ENCODE measurements around the gene CD79A. TPM values are rescaled to one million over a fixed set of nuclear protein-coding genes. Genes with fewer than 3 reads are reported as not detected.

CD79A gene
- total RNA-seq, 1 donor: 0.09 TPM

DNA sequence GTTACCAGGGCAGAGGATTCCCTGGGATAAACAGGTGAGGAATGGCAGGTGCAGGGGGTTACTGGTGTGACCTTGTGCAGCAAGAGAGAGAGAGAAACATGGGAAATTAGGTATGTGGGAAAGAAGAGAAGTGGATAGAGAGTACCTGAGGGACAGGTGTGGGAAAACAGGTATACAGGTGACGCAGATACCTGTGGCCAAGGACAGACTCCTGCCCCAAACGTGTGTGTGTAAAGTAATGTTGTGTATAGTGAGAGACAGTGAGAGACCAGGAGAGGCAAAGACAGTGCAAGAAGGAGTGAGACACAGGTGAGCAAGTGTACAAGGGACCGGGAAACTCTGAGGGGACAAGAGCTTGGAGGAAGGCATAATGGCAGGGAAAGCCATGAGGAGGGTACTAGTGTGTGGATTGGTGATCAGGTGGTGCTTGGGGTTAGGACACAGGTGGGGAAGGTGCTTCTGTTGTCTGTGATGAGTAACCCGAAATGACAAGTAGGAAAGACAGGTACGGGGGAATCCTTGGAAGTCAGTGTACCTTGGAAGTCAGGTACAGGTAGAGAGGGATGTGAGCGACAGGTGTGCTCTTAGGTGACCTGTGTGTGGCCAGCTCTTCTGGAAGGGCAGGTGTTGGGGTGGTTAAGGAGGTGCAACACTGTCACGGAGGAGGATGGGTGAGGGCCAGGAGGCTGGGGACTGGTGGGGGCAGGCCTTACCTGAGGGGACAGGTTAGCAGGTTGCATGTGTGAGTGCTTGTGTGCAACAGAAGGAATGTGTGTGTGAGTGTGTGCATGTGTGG lies 48.3 kb downstream of the CD79A start:
- no peak for DNase-seq (ENCODE audit: low read depth)
- H3K4me3 ChIP-seq (ENCODE audit: low read depth, low read length): no peak overlapping the region
- TF ChIP-seq, protein P1, sequence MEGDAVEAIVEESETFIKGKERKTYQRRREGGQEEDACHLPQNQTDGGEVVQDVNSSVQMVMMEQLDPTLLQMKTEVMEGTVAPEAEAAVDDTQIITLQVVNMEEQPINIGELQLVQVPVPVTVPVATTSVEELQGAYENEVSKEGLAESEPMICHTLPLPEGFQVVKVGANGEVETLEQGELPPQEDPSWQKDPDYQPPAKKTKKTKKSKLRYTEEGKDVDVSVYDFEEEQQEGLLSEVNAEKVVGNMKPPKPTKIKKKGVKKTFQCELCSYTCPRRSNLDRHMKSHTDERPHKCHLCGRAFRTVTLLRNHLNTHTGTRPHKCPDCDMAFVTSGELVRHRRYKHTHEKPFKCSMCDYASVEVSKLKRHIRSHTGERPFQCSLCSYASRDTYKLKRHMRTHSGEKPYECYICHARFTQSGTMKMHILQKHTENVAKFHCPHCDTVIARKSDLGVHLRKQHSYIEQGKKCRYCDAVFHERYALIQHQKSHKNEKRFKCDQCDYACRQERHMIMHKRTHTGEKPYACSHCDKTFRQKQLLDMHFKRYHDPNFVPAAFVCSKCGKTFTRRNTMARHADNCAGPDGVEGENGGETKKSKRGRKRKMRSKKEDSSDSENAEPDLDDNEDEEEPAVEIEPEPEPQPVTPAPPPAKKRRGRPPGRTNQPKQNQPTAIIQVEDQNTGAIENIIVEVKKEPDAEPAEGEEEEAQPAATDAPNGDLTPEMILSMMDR (IDR thresholded peaks at IDR 0.05; ENCODE audit: insufficient read depth, low read length): no peak

DNA sequence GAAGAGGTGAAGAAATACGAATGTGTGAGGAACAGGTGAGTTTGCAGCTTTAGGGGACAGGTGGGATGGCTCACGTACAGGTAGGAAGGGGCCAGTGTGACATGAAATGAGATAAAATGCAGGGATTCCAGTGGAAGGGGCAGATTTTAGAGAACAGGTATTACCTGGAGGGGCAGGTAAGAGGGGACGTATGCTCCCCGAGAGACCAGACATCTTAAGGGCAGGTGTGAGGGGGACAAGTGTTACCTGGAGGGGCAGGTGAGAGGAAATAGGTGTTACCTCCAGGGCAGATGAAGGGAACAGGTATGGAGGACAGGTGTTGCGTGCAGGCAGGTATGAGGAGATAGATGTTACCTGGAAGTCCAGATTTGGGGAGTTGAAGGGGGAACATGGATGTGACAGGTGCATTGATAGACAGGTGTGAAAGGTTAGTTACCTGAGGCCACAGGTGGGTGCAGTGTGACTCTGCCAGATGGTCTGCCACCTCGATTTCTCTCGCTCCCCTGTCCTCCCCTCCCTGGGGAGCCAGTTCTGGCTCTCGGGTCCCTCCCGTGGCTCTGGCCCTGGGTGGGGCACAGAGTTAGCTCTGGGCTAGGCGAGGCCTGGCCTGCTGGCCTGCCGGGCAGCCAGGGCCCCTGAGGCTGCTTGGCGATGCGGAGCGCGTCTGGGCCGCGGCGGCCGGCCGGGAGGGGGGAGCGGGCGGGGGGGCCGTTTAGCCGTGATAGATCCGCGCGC lies 49.1 kb downstream of the CD79A start:
- TF ChIP-seq, protein P1 (IDR thresholded peaks at IDR 0.05; ENCODE audit: insufficient read depth, low read length): no peak

DNA sequence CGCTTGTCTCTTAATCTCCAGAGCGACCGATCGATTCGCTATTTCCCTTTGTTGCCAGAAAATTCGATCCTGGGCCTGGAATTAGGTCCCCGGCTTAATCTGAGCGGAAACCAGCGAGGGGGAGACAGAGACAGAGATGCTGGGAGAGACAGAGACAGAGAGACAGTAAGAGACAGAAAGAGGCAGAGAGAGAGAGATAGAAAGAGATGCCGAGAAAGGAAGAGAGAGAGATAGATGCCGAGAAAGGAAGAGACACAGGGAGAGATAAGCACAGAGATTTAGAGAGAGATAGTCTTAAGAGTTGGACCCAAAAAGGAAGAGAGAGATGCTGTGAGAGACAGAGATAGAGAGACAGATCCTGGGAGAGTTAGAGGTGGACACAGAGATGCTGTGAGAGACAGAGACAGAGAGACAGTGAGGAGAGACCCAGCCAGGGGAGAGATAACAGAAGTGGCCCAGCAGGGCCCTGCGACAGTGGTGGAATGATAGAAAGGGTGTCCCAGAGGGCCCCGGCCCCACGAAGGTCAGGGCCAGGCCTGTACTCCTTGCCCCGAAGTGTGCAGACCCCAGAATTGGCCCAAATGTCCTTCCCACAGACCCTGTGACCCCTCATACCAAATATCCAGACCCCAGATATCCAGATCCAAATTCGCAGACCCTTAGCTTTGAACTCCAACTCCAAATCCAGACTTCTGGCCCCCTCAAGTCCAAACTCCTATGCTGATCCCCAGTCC lies 49.9 kb downstream of the CD79A start:
- TF ChIP-seq, protein P1 (IDR thresholded peaks at IDR 0.05; ENCODE audit: insufficient read depth, low read length): no peak
- H3K4me3 ChIP-seq (ENCODE audit: low read depth, low read length): no peak overlapping the region
- no peak for DNase-seq (ENCODE audit: low read depth)

More for the DNA sequence above, 49.1 kb downstream of the CD79A start:
- H3K4me3 ChIP-seq (ENCODE audit: low read depth, low read length): no peak overlapping the region
- DNase-seq (ENCODE audit: low read depth): no peak

DNA sequence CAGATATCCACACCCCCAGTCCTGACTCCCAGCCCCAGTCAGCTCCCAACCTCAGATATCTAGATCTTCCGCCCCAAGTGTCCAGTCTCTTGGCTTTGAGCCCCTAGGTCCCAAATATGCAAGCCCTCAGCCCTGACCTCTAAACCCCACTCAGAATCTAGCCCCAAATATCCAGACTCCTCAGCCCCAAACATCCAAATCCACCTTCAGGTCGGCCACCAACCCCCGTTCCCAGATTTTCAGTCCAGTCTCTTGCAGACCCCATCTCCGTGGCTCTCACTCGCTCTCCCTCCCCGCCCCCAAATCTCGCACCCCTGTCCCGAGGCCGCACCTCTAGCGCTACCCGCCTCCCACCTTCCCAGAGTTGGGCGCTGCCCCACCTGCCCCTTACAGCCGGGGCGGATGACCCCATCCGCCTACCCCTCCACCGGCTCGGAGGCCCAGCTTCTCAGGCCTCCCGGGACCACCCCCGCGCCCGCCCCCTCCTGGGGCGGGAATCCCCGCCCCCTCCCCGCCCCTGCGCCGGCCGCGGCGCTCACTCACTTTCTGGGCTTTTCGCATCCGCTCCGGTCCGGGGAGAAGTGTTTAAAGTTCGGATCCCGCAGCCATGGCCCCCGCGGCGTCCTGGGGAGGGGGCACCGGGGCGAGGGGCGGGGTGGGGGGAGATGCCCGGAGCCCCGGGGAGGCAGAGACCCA lies 50.6 kb downstream of the CD79A start:
- no peak for DNase-seq (ENCODE audit: low read depth)
- TF ChIP-seq, protein P1 (IDR thresholded peaks at IDR 0.05; ENCODE audit: insufficient read depth, low read length): no peak
- H3K4me3 ChIP-seq (ENCODE audit: low read depth, low read length): peak overlapping the region; percentile 57

DNA sequence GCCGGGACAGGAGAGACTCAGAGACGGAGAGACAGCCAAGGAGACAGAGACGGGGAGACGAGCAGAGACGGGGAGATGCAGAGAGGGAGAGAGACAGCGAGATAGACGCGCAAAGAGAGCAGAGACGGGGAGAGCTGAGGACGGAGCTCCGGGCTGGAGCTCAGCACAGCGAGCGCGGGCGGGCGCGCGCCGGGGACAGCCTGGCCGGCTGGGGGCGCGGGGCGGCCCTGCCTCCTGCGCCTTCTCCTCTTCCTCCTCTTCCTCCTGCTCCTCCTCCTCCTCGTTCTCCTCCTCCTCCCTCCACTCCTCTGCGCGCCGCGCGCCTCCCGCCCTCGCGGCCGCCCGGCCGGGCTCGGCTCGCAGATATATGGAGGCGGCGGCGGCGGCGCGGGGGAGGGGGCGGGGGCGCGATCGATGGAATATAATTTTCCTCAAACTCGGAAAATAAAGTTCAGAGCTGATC lies 51.2 kb downstream of the CD79A start, which contains the start of gene ERFL:
ERFL (minus strand) TSS at position 229 of the 463 bp plus-strand sequence. CDS start 15,530 bp downstream, outside the sequence.
- TF ChIP-seq, protein P1 (IDR thresholded peaks at IDR 0.05; ENCODE audit: insufficient read depth, low read length): no peak
- no peak for DNase-seq (ENCODE audit: low read depth)
- peak within 1 kb of the TSS; percentile 57 for H3K4me3 ChIP-seq (ENCODE audit: low read depth, low read length)

Data from fibroblast of the aortic adventitia (primary cell).